DOHH2 (cell line): ENCODE data around the gene DPYSL5.

Source experiments
- H3F3A ChIP-seq: fragments of 200-600 bp; sonication (generic), shearing (Covaris generic); 2 replicates; pipeline ENCODE4 v1.6.0; 2016; ENCODE audit warnings: antibody characterized with exemption, mild to moderate bottlenecking; ENCODE audit not compliant: control insufficient read depth, insufficient read depth
- H3K27ac ChIP-seq: fragments of 200-600 bp; sonication (generic); 2 replicates; pipeline ENCODE4 v1.5.1; 2014; ENCODE audit warnings: low read depth, mild to moderate bottlenecking, low read length, moderate library complexity
- H3K27me3 ChIP-seq: fragments of 200-600 bp; sonication (generic); 2 replicates; pipeline ENCODE4 v1.6.1; 2014; ENCODE audit warnings: mild to moderate bottlenecking, low read length, mixed read lengths; ENCODE audit not compliant: control insufficient read depth
- H3K36me3 ChIP-seq: fragments of 200-600 bp; sonication (generic); 2 replicates; pipeline ENCODE4 v1.6.1; 2014; ENCODE audit warnings: mild to moderate bottlenecking, low read length, moderate library complexity, mixed read lengths; ENCODE audit not compliant: control insufficient read depth
- H3K4me1 ChIP-seq: fragments of 200-600 bp; sonication (generic); 2 replicates; pipeline ENCODE4 v1.6.1; 2014; ENCODE audit warnings: mild to moderate bottlenecking, low read length, mixed read lengths; ENCODE audit not compliant: control insufficient read depth
- H3K4me2 ChIP-seq: fragments of 200-600 bp; sonication (generic); 2 replicates; pipeline ENCODE4 v1.6.0; 2014; ENCODE audit warnings: mild to moderate bottlenecking, low read length, moderate library complexity
- H3K4me3 ChIP-seq: fragments of 200-600 bp; sonication (generic); 2 replicates; pipeline ENCODE4 v1.5.1; 2014; ENCODE audit warnings: mild to moderate bottlenecking, low read length, mixed read lengths
- H3K79me2 ChIP-seq: fragments of 200-600 bp; sonication (generic); 2 replicates; pipeline ENCODE4 v1.6.1; 2014; ENCODE audit warnings: mild to moderate bottlenecking, low read length, mixed read lengths; ENCODE audit not compliant: control insufficient read depth
- H3K9me2 ChIP-seq: fragments of 200-600 bp; sonication (generic); replicated peaks from 2 replicates; pipeline ENCODE4 v1.6.1; 2014; ENCODE audit warnings: mild to moderate bottlenecking, low read length, mixed read lengths; ENCODE audit not compliant: control insufficient read depth
- H3K9me3 ChIP-seq: fragments of 200-600 bp; sonication (generic); 2 replicates; pipeline ENCODE4 v1.6.1; 2014; ENCODE audit warnings: antibody characterized with exemption, low read length, mixed read lengths; ENCODE audit not compliant: control insufficient read depth, insufficient read depth
- H4K20me1 ChIP-seq: fragments of 200-600 bp; sonication (generic); 2 replicates; pipeline ENCODE4 v1.6.0; 2014; ENCODE audit warnings: low read depth, mild to moderate bottlenecking, antibody characterized with exemption, low read length, moderate library complexity; ENCODE audit not compliant: control insufficient read depth, insufficient read depth
- EZH2phosphoT487 ChIP-seq: fragments of 200-600 bp; sonication (generic); IDR thresholded peaks from 2 replicates; pipeline ENCODE4 v1.6.1; 2017; ENCODE audit warnings: borderline replicate concordance, mild to moderate bottlenecking, antibody characterized with exemption, low read length, moderate library complexity, mixed read lengths
- TF ChIP-seq, protein P1 (sequence below): fragments of 200-600 bp; sonication (generic); IDR thresholded peaks from one replicate; pipeline ENCODE4 v1.5.1; 2014; ENCODE audit warnings: antibody characterized with exemption, mild to moderate bottlenecking, low read depth, low read length; ENCODE audit not compliant: poor library complexity, severe bottlenecking

DPYSL5 gene

DNA sequence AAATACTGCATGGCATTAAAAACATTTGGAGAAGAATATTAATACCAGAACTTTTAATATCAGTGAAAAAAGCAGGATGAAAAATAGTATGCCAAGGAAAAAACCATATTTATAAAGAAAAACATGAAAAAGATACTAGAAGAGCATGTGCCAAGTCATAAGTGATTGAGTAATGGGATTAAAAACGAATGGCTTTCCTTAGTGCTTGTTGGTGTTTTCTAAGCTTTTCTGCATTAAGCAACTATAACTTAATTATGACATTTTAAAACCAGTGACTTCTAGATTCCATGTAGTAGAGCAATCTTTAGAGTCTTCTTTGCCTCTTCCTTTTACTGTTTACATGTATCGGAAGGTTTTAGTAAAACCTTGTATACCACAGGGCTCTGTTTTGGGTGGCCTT is 129.1 kb downstream of the DPYSL5 start:
- H3K27ac ChIP-seq, result no peak overlapping the region
- H3F3A ChIP-seq, result no peaks in the 10 kb centered on the region
- peaks cover 43% of the 10 kb centered on the region for H3K27me3 ChIP-seq
- no peaks in the 10 kb centered on the region for H3K4me1 ChIP-seq
- no peaks in the 10 kb centered on the region for H4K20me1 ChIP-seq
- no peaks in the 10 kb centered on the region for H3K36me3 ChIP-seq
- no peaks in the 10 kb centered on the region for H3K9me3 ChIP-seq
- H3K4me2 ChIP-seq, result no peak overlapping the region
- no peak overlapping the region for H3K4me3 ChIP-seq
- no peaks in the 10 kb centered on the region for H3K9me2 ChIP-seq
- TF ChIP-seq, protein P1, sequence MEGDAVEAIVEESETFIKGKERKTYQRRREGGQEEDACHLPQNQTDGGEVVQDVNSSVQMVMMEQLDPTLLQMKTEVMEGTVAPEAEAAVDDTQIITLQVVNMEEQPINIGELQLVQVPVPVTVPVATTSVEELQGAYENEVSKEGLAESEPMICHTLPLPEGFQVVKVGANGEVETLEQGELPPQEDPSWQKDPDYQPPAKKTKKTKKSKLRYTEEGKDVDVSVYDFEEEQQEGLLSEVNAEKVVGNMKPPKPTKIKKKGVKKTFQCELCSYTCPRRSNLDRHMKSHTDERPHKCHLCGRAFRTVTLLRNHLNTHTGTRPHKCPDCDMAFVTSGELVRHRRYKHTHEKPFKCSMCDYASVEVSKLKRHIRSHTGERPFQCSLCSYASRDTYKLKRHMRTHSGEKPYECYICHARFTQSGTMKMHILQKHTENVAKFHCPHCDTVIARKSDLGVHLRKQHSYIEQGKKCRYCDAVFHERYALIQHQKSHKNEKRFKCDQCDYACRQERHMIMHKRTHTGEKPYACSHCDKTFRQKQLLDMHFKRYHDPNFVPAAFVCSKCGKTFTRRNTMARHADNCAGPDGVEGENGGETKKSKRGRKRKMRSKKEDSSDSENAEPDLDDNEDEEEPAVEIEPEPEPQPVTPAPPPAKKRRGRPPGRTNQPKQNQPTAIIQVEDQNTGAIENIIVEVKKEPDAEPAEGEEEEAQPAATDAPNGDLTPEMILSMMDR, result no peak
- no peak for TF ChIP-seq EZH2phosphoT487
- H3K79me2 ChIP-seq, result no peaks in the 10 kb centered on the region

DNA sequence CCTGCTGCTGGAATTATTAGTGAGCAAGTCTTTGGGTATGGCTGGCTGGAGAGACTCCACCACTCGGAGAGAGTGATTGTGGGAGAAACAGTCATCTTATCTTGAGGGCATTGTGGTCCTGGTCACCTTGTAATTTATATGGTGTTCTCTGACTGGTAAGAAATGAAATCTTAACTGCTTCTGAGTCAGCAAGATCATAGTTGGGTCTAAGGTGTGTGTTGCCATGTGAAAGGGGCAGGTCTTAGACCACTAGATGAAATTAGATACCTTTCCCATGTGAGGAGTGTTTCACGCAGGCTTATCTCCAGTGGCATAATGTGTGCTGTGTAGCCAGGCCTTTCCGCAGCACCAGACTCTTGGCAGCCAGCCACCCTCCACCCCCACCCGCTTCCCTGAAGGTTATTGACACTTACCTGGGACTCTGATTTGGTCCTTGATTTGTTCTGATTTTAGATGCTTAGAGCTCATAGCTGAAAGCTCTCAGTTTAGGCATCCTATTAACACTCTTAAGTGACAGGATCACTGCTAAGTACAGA is 130.2 kb downstream of the DPYSL5 start:
- H3K27me3 ChIP-seq, result peaks cover 41% of the 10 kb centered on the region
- TF ChIP-seq, protein P1, result no peak
- no peak for TF ChIP-seq EZH2phosphoT487
- no peak overlapping the region for H3K27ac ChIP-seq
- no peak overlapping the region for H3K4me3 ChIP-seq
- H3K36me3 ChIP-seq, result no peaks in the 10 kb centered on the region
- H3K79me2 ChIP-seq, result no peaks in the 10 kb centered on the region
- H3K4me2 ChIP-seq, result no peak overlapping the region
- no peaks in the 10 kb centered on the region for H4K20me1 ChIP-seq
- no peaks in the 10 kb centered on the region for H3K4me1 ChIP-seq
- no peaks in the 10 kb centered on the region for H3K9me3 ChIP-seq
- H3K9me2 ChIP-seq, result no peaks in the 10 kb centered on the region
- no peaks in the 10 kb centered on the region for H3F3A ChIP-seq

GRCh38 chr2:26979741-26980140 is 131.8 kb downstream of the DPYSL5 start:
- H3K4me1 ChIP-seq, result no peaks in the 10 kb centered on the region
- no peaks in the 10 kb centered on the region for H3K36me3 ChIP-seq
- TF ChIP-seq, protein P1, result no peak
- TF ChIP-seq EZH2phosphoT487, result no peak
- no peaks in the 10 kb centered on the region for H3K9me3 ChIP-seq
- no peaks in the 10 kb centered on the region for H3F3A ChIP-seq
- H4K20me1 ChIP-seq, result no peaks in the 10 kb centered on the region
- no peak overlapping the region for H3K27ac ChIP-seq
- peaks cover 40% of the 10 kb centered on the region for H3K27me3 ChIP-seq
- H3K4me3 ChIP-seq, result no peak overlapping the region
- no peaks in the 10 kb centered on the region for H3K9me2 ChIP-seq
- no peaks in the 10 kb centered on the region for H3K79me2 ChIP-seq
- H3K4me2 ChIP-seq, result no peak overlapping the region

DNA sequence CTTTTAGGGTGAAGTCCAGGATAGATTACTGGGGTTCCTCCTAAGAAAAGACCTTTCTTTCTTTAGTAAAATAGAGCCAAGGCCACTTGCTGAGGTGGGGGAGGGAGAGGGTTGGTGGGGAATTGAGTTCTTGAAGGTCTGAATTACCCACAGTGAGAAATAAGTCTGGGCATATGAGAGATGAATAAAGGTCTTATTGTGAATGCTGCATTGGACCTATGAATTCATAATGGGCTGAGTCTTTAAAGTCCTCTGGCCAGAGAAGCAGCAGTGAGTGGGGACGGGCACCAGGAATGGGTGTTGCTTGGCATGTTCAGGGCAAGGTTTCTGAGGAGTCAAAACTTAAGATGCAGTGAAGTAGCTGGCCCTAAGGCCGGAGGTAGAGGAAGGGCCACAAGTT is 133.0 kb downstream of the DPYSL5 start:
- H3K4me2 ChIP-seq, result no peak overlapping the region
- no peak for TF ChIP-seq EZH2phosphoT487
- TF ChIP-seq, protein P1, result no peak
- no peaks in the 10 kb centered on the region for H3F3A ChIP-seq
- H3K27ac ChIP-seq, result no peak overlapping the region
- no peaks in the 10 kb centered on the region for H3K4me1 ChIP-seq
- no peaks in the 10 kb centered on the region for H3K9me2 ChIP-seq
- H3K27me3 ChIP-seq, result peaks cover 39% of the 10 kb centered on the region
- no peaks in the 10 kb centered on the region for H3K36me3 ChIP-seq
- H4K20me1 ChIP-seq, result no peaks in the 10 kb centered on the region
- H3K9me3 ChIP-seq, result no peaks in the 10 kb centered on the region
- H3K79me2 ChIP-seq, result no peaks in the 10 kb centered on the region
- no peak overlapping the region for H3K4me3 ChIP-seq
